ENCODE data around the gene OPCML. TPM values are rescaled to one million over a fixed set of nuclear protein-coding genes. Genes with fewer than 3 reads are reported as not detected.

OPCML gene
- total and polyA plus RNA-seq, 2 of the 13 experiments (the other 11 are each of a cell fraction or from before 2014, with no cell fraction given), result not detected

- TF ChIP-seq KLF16 (CRISPR knock-in tag; IDR thresholded peaks at IDR 0.05) (no peak), ZNF263 (CRISPR knock-in tag; IDR thresholded peaks at IDR 0.05) (no peak), HDAC2 (CRISPR knock-in tag; IDR thresholded peaks at IDR 0.05) (no peak), ZBTB37 (CRISPR knock-in tag; IDR thresholded peaks at IDR 0.05) (no peak)
These were observed 687.2 kb downstream of the OPCML start (continued) for GRCh38 chr11:132844956-132845696.

DNA sequence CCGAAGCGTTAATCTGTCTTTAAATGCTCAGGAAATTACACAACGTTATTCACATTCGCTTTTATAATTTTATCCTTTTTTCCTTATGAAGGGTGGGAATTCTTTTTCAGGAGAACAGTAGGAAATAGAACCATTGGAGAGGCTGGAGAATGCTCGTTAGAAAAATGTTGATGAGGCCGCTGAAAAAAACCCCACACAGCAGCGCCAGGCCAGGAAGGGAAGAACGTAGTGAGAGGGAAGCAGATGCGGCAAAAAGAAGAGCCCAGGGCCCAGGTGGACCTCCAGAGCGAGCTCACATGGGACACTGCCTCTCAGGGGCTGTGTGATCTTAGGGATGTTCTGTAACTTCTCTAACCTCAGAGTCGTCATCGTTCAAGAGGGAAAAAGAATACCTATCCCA is 691.6 kb downstream of the OPCML start:
- DNase-seq (ENCODE audit: low spot score) (no peak), ATAC-seq (no peak), FAIRE-seq (no peak)
- no peaks in the 10 kb centered on the region for H3K36me3 ChIP-seq (replicated peaks in 1 of 2; ENCODE audit: control insufficient read depth in 1 of 2, insufficient read depth in 2 of 2, low read length in 2 of 2)
- H3K27me3 ChIP-seq (ENCODE audit: control insufficient read depth in 1 of 2, insufficient read depth in 2 of 2, low read length in 2 of 2), result peaks cover 0 to 12% of the 10 kb centered on the region in 2 experiments; a peak in 1 of 5 replicates
- no peaks in the 10 kb centered on the region for H3K4me1 ChIP-seq (ENCODE audit: insufficient read depth, low read length)
- no TSS peak for BruUV-seq (replicated peaks)
- no peak overlapping the region for H3K9ac ChIP-seq (ENCODE audit: insufficient read depth, low read depth, low read length)
- intact Hi-C loops (cut with micrococcal nuclease; ENCODE audit: unreplicated experiment), result no loop called here
- in situ Hi-C loops (cut with HindIII; ENCODE audit: extremely low pct_ligation_motif_present, low pct_unique_long_range_greater_than_20kb), result no loop called here
- H3K79me2 ChIP-seq (ENCODE audit: insufficient read depth, low read length), result no peaks in the 10 kb centered on the region
- TF ChIP-seq ZNF275 (CRISPR knock-in tag; IDR thresholded peaks at IDR 0.05; ENCODE audit: borderline replicate concordance) (no peak), STAT5B (CRISPR knock-in tag; IDR thresholded peaks at IDR 0.05) (no peak), HMG20A (CRISPR knock-in tag; IDR thresholded peaks at IDR 0.05; ENCODE audit: borderline replicate concordance) (no peak), FOXO1 (CRISPR knock-in tag; IDR thresholded peaks at IDR 0.05) (no peak)
- H3K4me3 ChIP-seq (replicated peaks in 1 of 3; ENCODE audit: insufficient read depth in 1 of 3, low read depth in 2 of 3, low read length in 3 of 3), result no peak overlapping the region
- H4K20me1 ChIP-seq (ENCODE audit: insufficient read depth, low read length), result no peaks in the 10 kb centered on the region
- no peak overlapping the region for H2AFZ ChIP-seq (ENCODE audit: low read length)
- H3K9me3 ChIP-seq (ENCODE audit: low read length), result no peaks in the 10 kb centered on the region
- H3K27ac ChIP-seq (ENCODE audit: extremely low read length, insufficient read depth, low read length), result no peak overlapping the region
- POLR2A ChIA-PET, result no interaction called here
- CTCF ChIA-PET (ENCODE audit: low intra/inter-chr PET ratio, low total read pairs), result no interaction called here
- no peak overlapping the region for H3K4me2 ChIP-seq (ENCODE audit: low read depth, low read length)
- whole genome bisulfite sequencing (ENCODE audit: low lambda C conversion rate), result 16% methylated on average over 12 of the region's 12 CpGs

All from HepG2 (cell line).